ENCODE data around the gene RAB11FIP4. TPM values are rescaled to one million over a fixed set of nuclear protein-coding genes. Genes with fewer than 3 reads are reported as not detected.
A peak's percentile ranks its signal among the peaks of the same experiment; 100 is the strongest.

RAB11FIP4 gene
- total and polyA plus RNA-seq, 4 experiments from 2014 or later: 8.3 to 47.4 (median 30.0) TPM

DNA sequence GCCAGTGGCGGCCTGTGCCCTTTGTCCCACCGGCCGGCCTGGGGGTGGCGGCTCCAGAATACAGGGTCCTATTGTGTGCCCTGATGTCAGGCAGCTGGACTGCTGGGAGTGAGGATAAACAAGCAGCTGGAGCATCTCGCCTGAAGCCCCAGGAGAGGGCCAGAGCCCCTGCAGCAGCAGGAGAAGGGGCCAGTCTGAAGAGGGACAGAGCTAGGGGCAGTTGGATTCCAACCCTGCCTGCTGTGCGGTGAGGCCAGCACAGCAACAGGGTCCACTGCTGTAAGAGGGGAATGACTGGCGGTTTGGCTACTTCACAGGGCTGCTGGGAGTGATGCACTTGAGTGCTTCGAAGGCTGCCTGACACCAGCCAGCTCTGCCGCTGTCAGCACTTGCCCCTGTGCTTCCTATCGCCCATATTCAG lies 25.0 kb downstream of the RAB11FIP4 start:
- POLR2A ChIA-PET (ENCODE audit: partially characterized antibody): no interaction called here

DNA sequence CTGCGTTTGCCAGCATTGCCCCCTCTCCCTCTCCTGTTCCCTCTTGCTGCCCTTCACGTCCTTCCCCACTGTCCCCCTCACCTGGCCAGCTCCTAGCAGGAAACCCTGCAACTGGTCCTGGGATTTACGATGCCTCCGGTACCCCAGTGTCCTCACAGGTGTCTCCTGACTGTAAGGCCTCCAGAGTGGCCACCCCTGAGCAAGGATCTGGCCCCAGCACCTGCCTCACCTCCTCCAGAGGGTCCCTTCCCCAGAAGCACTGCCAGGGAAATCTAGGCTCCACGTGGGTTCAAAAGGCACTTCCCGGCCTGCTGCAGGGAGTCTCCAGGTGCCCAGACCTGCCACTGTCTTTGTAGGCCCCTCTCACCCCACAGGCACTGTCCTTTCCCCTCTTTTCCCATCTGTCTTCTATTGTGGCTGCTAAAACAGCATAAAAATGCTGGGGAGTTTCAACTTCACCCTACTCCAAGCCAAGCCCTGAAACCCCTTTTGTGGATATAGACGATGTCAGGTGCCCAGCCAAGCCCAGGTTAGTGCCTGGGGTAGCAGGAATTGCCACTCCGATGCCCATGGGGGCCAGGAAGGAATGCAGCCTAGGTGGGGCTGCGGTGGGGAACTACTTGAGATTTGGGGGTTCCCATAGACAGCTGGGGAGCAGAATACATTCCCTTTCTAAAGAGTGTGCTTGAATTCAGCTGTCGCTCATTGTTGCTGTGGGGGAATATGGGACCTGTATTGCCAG lies 25.7 kb downstream of the RAB11FIP4 start:
- intact Hi-C loops (cut with micrococcal nuclease): no loop called here
- Histone ChIP-seq H3K9me3 (ENCODE audit: control insufficient read depth in 1 of 2, low read length in 2 of 2) (no peaks in the 10 kb centered on the region), H3K36me3 (ENCODE audit: insufficient read depth, low read length) (no peaks in the 10 kb centered on the region), H3K4me1 (ENCODE audit: insufficient read depth, low read length) (no peaks in the 10 kb centered on the region), H3K4me3 (ENCODE audit: low read length in 2 of 2) (no peak overlapping the region), H3K27ac (ENCODE audit: low read depth, low read length) (no peak overlapping the region), H3K27me3 (ENCODE audit: insufficient read depth, low read length) (no peaks in the 10 kb centered on the region)
- H3K4me3 Mint-ChIP-seq: no peak overlapping the region
- H3K9me3 Mint-ChIP-seq: peaks cover 0 to 4% (median 1%) of the 10 kb centered on the region in 8 donors
- ChIA-PET CTCF (ENCODE audit: partially characterized antibody) (no interaction called here), POLR2A (ENCODE audit: partially characterized antibody) (no interaction called here)
- H3K27ac Mint-ChIP-seq: peak overlapping the region in 1 of 7 donors; percentile 37
- H3K36me3 Mint-ChIP-seq: peaks cover 0 to 1% of the 10 kb centered on the region in 2 donors
- no peak for DNase-seq
- no peaks in the 10 kb centered on the region for H3K27me3 Mint-ChIP-seq
- H3K4me1 Mint-ChIP-seq: no peaks in the 10 kb centered on the region

More for the DNA sequence above, 25.0 kb downstream of the RAB11FIP4 start:
- H3K4me1 Mint-ChIP-seq: no peaks in the 10 kb centered on the region
- H3K9me3 ChIP-seq (ENCODE audit: control insufficient read depth in 1 of 2, low read length in 2 of 2): no peaks in the 10 kb centered on the region
- H3K9me3 Mint-ChIP-seq: no peaks in the 10 kb centered on the region
- H3K27ac Mint-ChIP-seq: no peak overlapping the region
- no peaks in the 10 kb centered on the region for H3K4me1 ChIP-seq (ENCODE audit: insufficient read depth, low read length)
- no peaks in the 10 kb centered on the region for H3K27me3 ChIP-seq (ENCODE audit: insufficient read depth, low read length)
- H3K4me3 Mint-ChIP-seq: no peak overlapping the region
- no peaks in the 10 kb centered on the region for H3K27me3 Mint-ChIP-seq
- no peaks in the 10 kb centered on the region for H3K36me3 Mint-ChIP-seq
- H3K27ac ChIP-seq (ENCODE audit: low read depth, low read length): no peak overlapping the region
- CTCF ChIA-PET (ENCODE audit: partially characterized antibody): no interaction called here
- H3K36me3 ChIP-seq (ENCODE audit: insufficient read depth, low read length): no peaks in the 10 kb centered on the region
- intact Hi-C loops (cut with micrococcal nuclease): no loop called here
- DNase-seq: no peak
- no peak overlapping the region for H3K4me3 ChIP-seq (ENCODE audit: low read length in 2 of 2)

DNA sequence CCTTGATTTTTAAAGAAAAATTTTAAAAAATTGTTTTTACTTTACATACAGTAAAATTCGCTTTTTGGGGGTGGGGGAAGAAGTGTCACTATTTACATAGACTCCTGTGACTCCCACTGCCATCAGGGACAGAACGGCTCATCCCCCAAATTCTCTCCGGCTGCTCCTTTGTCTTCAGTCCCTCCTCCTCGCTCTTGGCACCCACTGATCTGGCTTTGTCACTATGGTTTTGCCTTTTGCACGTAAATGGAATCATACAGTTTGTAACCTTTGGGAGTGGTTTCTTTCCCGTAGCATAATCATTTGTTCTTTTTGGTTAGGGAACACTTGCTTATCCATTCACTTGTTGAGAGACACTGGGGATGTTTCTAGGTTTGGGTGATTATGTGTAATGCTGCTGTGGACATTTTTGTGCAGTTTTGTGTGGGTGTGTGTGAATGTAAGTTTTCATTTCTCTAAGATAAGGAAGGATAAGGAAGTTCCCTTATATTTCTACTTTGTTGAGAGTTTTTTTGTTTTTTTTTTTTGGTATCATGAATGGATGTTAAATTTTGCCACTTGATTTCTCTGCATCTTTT lies 27.4 kb downstream of the RAB11FIP4 start:
- Histone ChIP-seq H3K36me3 (ENCODE audit: insufficient read depth, low read length) (no peaks in the 10 kb centered on the region), H3K9me3 (ENCODE audit: control insufficient read depth in 1 of 2, low read length in 2 of 2) (no peaks in the 10 kb centered on the region), H3K27ac (ENCODE audit: low read depth, low read length) (no peak overlapping the region), H3K4me1 (ENCODE audit: insufficient read depth, low read length) (no peaks in the 10 kb centered on the region), H3K27me3 (ENCODE audit: insufficient read depth, low read length) (no peaks in the 10 kb centered on the region), H3K4me3 (ENCODE audit: low read length in 2 of 2) (no peak overlapping the region)
- Mint-ChIP-seq H3K4me3 (no peak overlapping the region), H3K4me1 (no peaks in the 10 kb centered on the region), H3K27me3 (peaks cover 0 to 2% of the 10 kb centered on the region in 2 donors), H3K9me3 (peaks cover 0 to 17% (median 11%) of the 10 kb centered on the region in 8 donors), H3K36me3 (peaks cover 0 to 4% of the 10 kb centered on the region in 2 donors), H3K27ac (no peak overlapping the region)
- DNase-seq: no peak
- CTCF ChIA-PET (ENCODE audit: partially characterized antibody): no interaction called here
- POLR2A ChIA-PET (ENCODE audit: partially characterized antibody): no interaction called here
- intact Hi-C loops (cut with micrococcal nuclease): no loop called here

DNA sequence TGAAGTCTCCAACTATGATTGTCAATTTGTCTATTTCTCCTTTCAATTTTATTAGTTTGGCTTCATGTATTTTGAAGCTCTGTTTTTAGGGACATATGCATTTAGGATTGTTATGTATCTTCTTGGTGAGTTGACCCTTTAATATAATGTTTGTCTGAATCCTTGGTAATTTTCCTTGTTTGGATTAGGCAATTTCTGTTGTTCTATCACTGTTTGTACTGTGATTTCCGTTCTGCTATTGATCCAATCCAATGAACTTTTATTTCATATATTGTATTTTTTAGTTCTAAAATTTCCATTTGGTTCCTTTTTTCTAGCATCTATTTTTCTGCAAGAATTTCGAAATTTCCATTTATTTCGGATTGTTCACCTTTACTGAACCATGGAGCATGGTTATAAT lies 31.0 kb downstream of the RAB11FIP4 start:
- Mint-ChIP-seq H3K27ac (no peak overlapping the region), H3K27me3 (peaks cover 4 to 5% of the 10 kb centered on the region in 2 donors), H3K9me3 (peaks cover 0 to 19% (median 12%) of the 10 kb centered on the region in 8 donors), H3K36me3 (peaks cover 0 to 4% of the 10 kb centered on the region in 2 donors), H3K4me1 (no peaks in the 10 kb centered on the region), H3K4me3 (no peak overlapping the region)
- intact Hi-C loops (cut with micrococcal nuclease): no loop called here
- Histone ChIP-seq H3K4me3 (ENCODE audit: low read length in 2 of 2) (no peak overlapping the region), H3K27ac (ENCODE audit: low read depth, low read length) (no peak overlapping the region), H3K36me3 (ENCODE audit: insufficient read depth, low read length) (no peaks in the 10 kb centered on the region), H3K4me1 (ENCODE audit: insufficient read depth, low read length) (no peaks in the 10 kb centered on the region), H3K9me3 (ENCODE audit: control insufficient read depth in 1 of 2, low read length in 2 of 2) (no peaks in the 10 kb centered on the region), H3K27me3 (ENCODE audit: insufficient read depth, low read length) (no peaks in the 10 kb centered on the region)
- no peak for DNase-seq
- POLR2A ChIA-PET (ENCODE audit: partially characterized antibody): no interaction called here
- CTCF ChIA-PET (ENCODE audit: partially characterized antibody): interaction anchor here (1.2 kb wide), 1 partner anchor 103 kb away, joined by 4 read pairs; no protein-coding TSS in a partner anchor

DNA sequence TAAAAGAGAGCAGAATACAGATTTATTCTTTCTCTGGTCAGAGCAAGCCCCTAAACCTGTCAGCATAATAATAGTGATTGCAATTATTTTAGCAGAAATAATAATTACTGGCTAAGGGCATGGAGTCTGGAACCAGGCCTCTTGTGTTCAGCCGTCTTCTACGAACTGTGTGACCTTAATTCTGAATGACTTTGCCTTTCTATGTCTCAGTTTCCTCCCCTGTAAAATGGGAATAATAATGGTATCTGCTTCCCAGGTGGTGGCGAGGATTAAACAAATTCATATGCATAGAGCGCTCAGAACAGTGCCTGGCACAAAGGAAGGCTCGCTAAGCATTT lies 33.4 kb downstream of the RAB11FIP4 start:
- intact Hi-C loops (cut with micrococcal nuclease): no loop called here
- no peaks in the 10 kb centered on the region for H3K36me3 ChIP-seq (ENCODE audit: insufficient read depth, low read length)
- H3K4me3 Mint-ChIP-seq: no peak overlapping the region
- no peaks in the 10 kb centered on the region for H3K4me1 Mint-ChIP-seq
- no peak overlapping the region for H3K27ac Mint-ChIP-seq
- no peak overlapping the region for H3K4me3 ChIP-seq (ENCODE audit: low read length in 2 of 2)
- DNase-seq: no peak
- no peaks in the 10 kb centered on the region for H3K4me1 ChIP-seq (ENCODE audit: insufficient read depth, low read length)
- H3K9me3 Mint-ChIP-seq: peaks cover under 1 to 19% (median 12%) of the 10 kb centered on the region in 8 donors
- H3K27ac ChIP-seq (ENCODE audit: low read depth, low read length): no peak overlapping the region
- POLR2A ChIA-PET (ENCODE audit: partially characterized antibody): no interaction called here
- H3K9me3 ChIP-seq (ENCODE audit: control insufficient read depth in 1 of 2, low read length in 2 of 2): no peaks in the 10 kb centered on the region
- H3K36me3 Mint-ChIP-seq: peaks cover 0 to 4% of the 10 kb centered on the region in 2 donors
- H3K27me3 Mint-ChIP-seq: peaks cover 6 to 11% of the 10 kb centered on the region in 2 donors
- CTCF ChIA-PET (ENCODE audit: partially characterized antibody): interaction anchor here (1.0 kb wide), 1 partner anchor 12 kb away, joined by 3 read pairs; no protein-coding TSS in a partner anchor
- H3K27me3 ChIP-seq (ENCODE audit: insufficient read depth, low read length): no peaks in the 10 kb centered on the region

DNA sequence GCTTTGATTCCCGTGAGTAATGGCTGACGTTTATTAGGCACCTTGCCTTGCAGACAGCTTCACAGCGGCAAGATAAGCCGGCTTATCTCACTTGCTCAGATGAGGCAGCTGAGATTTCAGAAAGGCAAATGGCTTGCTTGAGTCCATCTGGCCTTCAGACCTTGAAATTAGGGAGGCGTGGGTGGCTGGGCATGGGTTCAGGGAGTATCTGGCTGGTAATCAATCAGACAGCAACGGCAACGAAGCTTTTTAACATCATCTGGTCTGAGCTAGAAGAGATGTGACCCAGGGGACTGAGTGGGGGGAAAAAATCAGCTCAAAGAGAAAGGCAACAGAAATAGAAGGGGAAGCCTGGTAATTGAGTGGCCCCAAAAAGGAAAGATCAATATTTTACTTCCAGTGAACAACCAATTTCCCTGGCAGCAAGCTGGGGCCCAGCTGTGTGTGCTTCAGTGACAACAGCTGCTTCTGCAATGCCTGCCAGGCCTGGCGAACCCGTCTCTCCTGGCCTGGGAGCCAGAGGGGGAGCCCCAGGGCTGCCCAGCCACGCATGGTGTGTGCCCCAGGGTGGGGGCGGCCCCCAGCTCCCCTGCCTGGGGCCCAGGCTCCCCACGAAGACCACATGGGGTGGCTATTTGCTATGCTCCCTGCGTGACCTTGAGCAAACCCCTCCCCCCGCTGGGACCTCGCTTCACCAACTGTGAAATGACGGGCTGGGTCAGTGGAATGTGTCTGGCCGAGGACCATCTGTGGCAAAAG lies 34.0 kb downstream of the RAB11FIP4 start:
- Histone ChIP-seq H3K4me1 (ENCODE audit: insufficient read depth, low read length) (no peaks in the 10 kb centered on the region), H3K27me3 (ENCODE audit: insufficient read depth, low read length) (no peaks in the 10 kb centered on the region), H3K27ac (ENCODE audit: low read depth, low read length) (no peak overlapping the region), H3K36me3 (ENCODE audit: insufficient read depth, low read length) (no peaks in the 10 kb centered on the region), H3K4me3 (ENCODE audit: low read length in 2 of 2) (no peak overlapping the region), H3K9me3 (ENCODE audit: control insufficient read depth in 1 of 2, low read length in 2 of 2) (no peaks in the 10 kb centered on the region)
- ChIA-PET CTCF (ENCODE audit: partially characterized antibody) (interaction anchor here (1.0 kb wide), 1 partner anchor 11 kb away, joined by 3 read pairs; no protein-coding TSS in a partner anchor), POLR2A (ENCODE audit: partially characterized antibody) (no interaction called here)
- peaks cover 8 to 14% of the 10 kb centered on the region in 2 donors for H3K27me3 Mint-ChIP-seq
- H3K4me1 Mint-ChIP-seq: peaks cover 0 to 2% (median 0%) of the 10 kb centered on the region in 4 donors
- no peak overlapping the region for H3K27ac Mint-ChIP-seq
- peaks cover 2 to 19% (median 12%) of the 10 kb centered on the region in 8 donors for H3K9me3 Mint-ChIP-seq
- H3K36me3 Mint-ChIP-seq: peaks cover 0 to 4% of the 10 kb centered on the region in 2 donors
- no peak overlapping the region for H3K4me3 Mint-ChIP-seq
- DNase-seq: no peak
- intact Hi-C loops (cut with micrococcal nuclease): no loop called here

DNA sequence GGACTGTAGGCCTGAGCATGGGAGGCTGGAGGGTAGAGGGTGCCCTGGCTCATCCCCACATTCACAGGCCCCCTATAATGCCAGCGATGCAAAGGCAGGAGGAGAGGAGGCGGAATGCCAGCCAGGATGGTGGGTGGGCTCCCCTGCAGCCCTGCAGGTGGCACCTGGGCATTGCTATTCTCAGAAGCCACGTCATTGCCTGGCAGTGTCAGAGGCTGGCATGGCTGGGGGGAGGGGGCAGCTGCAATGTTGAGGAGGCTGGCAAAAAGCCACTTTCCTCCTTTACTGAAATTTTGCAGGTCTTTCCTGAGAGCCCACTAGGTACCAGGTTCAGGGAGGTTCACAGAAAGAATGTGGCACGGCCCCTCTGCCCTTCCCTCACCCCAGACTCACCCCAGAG lies 36.2 kb downstream of the RAB11FIP4 start:
- CTCF ChIA-PET (ENCODE audit: partially characterized antibody): interaction anchor here (2.1 kb wide), 1 partner anchor 97 kb away, joined by 10 read pairs; no protein-coding TSS in a partner anchor
- no peaks in the 10 kb centered on the region for H3K27me3 ChIP-seq (ENCODE audit: insufficient read depth, low read length)
- POLR2A ChIA-PET (ENCODE audit: partially characterized antibody): no interaction called here
- H3K4me1 ChIP-seq (ENCODE audit: insufficient read depth, low read length): peaks cover 3% of the 10 kb centered on the region
- Mint-ChIP-seq H3K9me3 (peaks cover 0 to 13% (median 8%) of the 10 kb centered on the region in 8 donors), H3K27ac (no peak overlapping the region), H3K4me1 (peaks cover 2 to 3% (median 2%) of the 10 kb centered on the region in 4 donors), H3K27me3 (peaks cover 8 to 18% of the 10 kb centered on the region in 2 donors), H3K4me3 (no peak overlapping the region), H3K36me3 (no peaks in the 10 kb centered on the region)
- no peaks in the 10 kb centered on the region for H3K36me3 ChIP-seq (ENCODE audit: insufficient read depth, low read length)
- no peak overlapping the region for H3K4me3 ChIP-seq (ENCODE audit: low read length in 2 of 2)
- H3K9me3 ChIP-seq (ENCODE audit: control insufficient read depth in 1 of 2, low read length in 2 of 2): no peaks in the 10 kb centered on the region
- DNase-seq: no peak
- intact Hi-C loops (cut with micrococcal nuclease): no loop called here
- no peak overlapping the region for H3K27ac ChIP-seq (ENCODE audit: low read depth, low read length)
